NCI-H226 (cell line): ENCODE results near the gene ROCK1.

Source experiments
- DNase-seq: peaks from one replicate; pipeline ENCODE4 v3.0.0-alpha.2; 2015

The ROCK1 gene

DNA sequence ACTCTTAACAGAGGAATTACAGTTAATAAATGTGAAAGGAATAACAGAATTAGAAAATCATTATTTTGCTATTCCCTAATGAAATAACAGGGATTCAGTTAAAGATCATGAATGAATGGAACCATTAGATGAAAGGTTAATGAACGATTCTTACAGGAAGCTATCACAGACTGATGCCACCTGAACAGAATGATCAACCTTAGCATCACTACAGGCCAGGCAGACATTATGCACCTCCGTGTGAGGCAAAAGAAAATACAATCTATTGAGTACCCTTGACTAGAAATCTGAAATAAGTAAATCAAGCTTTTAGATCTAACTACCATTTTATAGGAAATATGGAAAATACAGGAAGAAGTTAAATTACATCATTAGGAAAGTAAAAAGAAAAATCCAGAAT is 10.4 kb downstream of the ROCK1 start:
- no peak for DNase-seq

DNA sequence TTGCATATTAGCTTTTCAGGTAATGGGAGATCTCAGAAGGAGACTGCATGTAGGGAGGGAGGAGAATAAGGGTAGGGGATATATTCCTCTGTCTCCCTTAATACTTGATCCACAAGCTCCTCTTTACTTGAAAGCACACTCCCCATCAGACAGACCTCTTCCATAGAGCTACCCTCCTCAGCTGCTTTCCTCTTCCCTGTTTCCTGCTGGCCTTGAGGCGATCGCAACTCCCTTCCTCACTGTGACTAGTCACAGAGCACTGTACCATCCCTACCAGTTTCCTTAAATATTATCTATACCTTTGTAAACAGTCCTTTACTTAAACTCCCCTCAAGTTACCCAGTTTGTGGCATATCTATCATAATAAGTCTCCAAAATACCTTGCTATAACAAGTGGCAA is 10.9 kb downstream of the ROCK1 start:
- DNase-seq, result no peak

DNA sequence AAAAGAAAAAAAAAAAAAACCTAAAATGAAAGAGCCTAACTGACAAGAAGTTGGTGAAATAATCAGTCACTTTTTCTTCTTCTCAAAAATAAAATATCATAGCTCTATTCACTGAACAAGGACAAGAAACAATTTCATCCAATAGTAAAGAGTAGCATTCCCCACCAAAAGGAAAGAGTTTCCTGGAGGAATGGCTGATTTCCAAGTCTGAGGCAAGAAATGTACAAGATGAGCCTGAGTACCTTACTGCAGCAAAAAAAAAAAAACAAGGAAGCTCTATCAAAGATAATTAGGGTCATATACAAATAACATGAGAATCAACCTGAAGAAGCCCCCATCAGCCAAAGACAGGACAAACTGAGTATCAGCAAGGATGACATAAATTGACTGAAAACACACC is 11.5 kb downstream of the ROCK1 start:
- DNase-seq, result peak; percentile 18

DNA sequence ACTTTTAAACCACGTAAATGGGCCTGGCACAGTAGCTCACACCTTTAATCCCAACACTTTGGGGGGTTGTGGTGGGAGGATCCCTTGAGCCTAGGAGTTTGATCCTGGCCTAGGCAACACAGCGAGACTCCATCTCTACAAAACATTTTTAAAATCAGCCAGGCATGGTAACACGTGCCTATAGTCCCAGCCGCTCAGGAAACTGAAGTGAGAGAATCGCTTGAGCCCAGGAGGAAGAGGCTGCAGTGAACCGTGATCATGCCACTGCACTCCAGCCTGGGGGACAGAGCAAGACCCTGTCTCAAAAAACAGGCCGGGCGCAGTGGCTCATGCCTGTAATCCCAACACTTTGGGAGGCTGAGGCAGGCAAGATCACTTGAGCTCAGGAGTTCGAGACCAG is 12.2 kb downstream of the ROCK1 start:
- DNase-seq, result no peak

DNA sequence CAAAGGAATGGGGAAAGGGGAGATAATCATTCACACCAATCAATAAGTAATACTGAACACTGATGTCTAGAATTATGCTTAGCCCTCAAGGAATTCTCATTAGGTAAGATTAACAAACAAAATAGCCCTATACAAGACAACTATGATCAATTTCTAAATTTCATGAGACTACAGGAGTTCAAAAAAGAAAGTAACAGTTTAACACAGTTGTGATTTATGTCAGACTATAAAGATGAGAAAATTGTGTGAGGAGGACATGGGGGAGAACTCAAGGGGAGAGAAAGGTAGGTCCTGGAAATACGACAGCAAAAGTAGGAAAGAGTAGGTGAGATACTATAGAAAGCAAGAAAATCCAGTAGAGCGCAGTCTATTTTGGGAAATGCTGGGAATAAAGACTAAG is 14.9 kb downstream of the ROCK1 start:
- DNase-seq, result no peak

DNA sequence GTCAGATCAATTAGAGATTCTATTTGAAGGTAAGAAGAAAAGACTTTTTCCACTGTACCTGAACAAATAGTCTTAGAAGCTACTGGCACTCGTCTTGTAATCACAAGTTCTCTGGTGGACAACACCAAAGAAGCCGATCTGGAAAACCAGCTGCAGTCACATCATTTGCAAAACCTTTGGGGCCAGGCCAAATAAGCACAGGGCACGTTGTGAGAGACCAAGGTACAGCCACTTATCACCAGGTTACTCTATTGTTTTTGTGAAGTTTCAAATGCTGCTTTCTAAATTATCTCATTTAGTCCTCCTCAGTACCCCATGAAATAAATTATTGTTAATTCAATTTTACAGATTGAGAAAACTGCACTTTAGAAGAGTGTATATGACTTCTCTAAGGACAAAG is 18.5 kb downstream of the ROCK1 start:
- no peak for DNase-seq

DNA sequence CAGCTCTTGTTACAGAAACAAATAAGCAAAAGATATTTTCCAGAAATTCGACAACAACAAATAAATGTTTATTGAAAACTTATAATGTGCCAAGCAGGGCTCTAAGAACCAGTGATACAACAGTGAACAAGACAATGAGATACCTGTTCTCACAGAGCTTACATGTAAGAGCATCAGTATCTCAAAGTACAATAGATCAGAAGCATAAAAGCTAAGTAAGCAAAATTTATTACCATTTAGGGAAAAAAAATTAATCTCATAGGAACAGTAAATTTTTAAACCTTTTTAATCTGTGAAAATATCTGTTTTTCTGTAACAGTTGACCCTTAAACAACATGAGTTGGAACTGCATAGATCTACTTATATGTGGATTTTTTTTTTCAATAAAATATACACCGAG is 20.9 kb downstream of the ROCK1 start:
- no peak for DNase-seq

DNA sequence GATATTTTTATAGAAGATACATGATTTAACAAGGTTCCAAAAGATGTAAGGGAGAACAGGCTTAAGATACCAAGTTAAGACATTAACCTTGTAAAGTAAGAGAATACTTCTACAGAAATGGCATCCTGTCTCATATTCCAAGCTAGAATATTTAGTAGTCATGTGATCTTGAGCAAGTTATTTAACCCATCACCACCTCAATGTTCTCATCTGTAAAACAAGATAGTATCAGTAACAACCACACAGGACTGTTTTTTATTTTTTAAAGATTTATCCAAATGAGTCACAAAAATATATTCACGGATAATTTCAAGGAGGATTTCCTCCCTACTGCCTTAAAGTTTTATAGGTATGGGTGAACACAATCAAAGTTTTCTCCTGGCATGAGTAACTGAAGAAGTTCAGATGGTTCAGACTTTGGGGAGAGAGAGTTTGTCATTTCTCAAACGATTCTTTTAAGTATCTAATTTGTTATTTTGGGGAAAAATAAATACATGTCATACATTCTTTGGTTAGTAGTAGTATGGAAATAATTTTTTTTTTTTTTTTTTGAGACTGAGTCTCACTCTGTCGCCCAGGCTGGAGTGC is 25.9 kb downstream of the ROCK1 start:
- peak; percentile 4 for DNase-seq

DNA sequence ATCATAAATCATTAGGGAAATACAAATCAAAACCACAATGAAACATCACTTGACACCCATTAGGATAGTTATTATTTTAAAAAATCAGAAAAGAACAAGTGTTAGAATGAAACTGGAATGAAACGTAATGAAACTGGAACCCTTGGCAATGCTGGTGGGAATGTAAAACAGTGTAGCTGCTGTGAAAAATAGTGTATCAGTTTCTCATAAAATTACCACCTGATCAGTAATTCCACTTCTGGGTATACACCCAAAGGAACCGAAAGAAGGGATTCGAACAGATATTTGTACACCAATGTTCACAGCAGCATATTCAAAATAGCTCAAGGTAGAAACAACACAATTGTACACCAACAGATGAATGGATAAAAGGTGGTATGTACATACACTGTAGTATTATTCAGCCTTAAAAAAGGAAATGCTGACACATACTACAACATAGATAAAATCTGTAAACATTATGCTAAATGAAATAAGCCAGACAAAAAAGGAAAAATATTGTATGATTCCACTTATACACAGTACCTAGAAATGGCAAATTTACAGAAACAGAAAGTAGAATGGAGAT is 27.0 kb downstream of the ROCK1 start:
- no peak for DNase-seq

DNA sequence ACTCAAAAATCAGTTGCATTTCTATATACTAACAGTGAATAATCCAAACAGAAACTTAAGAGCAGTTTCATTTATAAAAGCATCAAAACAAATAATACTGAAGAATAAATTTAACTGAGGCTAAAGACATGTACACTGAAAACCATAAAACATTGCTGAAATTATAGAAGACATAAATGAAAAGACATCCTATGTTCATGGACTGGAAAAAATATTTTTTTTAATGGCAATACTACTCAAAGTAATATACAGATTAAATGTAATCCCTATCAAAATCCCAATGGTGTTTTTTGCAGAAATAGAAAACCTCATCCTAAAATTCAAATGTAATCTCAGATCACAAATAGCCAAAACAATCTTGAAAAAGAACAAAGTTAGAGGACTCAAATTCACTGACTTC is 28.6 kb downstream of the ROCK1 start:
- no peak for DNase-seq

DNA sequence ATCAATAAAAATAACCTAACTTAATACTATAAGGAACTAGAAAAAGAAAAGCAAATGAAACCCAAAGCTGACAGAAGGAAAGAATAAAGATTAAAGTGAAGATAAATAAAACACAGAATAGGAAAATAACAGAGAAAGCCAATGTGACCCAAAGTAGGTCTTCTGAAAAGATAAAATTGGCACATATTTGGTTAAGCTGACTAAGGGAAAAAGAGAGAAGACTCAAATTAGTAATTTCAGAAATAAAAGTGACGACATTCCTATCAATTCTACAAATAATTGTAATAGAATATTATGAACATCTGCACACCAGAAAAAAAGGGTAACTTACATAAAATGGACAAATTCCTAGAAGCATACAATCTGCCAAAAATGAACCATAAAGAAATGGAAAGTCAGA is 30.2 kb downstream of the ROCK1 start:
- no peak for DNase-seq

DNA sequence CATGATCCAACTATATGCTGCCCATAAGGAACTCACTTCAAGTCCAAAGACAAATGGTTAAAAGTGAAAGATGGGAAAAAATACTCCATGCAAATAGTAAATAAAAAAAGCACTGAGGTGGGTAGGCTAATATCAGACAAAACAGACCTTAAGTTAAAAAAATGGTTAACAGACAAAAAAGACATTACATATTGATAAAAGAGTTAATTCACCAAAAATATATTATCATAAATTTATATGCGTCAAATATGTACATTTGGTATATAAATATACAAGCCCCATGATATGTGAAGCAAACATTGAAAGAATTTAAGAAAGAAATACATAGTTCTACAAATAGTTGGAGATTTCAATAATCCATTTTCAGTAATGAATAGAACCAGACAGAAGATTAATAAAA is 31.0 kb downstream of the ROCK1 start:
- no peak for DNase-seq

DNA sequence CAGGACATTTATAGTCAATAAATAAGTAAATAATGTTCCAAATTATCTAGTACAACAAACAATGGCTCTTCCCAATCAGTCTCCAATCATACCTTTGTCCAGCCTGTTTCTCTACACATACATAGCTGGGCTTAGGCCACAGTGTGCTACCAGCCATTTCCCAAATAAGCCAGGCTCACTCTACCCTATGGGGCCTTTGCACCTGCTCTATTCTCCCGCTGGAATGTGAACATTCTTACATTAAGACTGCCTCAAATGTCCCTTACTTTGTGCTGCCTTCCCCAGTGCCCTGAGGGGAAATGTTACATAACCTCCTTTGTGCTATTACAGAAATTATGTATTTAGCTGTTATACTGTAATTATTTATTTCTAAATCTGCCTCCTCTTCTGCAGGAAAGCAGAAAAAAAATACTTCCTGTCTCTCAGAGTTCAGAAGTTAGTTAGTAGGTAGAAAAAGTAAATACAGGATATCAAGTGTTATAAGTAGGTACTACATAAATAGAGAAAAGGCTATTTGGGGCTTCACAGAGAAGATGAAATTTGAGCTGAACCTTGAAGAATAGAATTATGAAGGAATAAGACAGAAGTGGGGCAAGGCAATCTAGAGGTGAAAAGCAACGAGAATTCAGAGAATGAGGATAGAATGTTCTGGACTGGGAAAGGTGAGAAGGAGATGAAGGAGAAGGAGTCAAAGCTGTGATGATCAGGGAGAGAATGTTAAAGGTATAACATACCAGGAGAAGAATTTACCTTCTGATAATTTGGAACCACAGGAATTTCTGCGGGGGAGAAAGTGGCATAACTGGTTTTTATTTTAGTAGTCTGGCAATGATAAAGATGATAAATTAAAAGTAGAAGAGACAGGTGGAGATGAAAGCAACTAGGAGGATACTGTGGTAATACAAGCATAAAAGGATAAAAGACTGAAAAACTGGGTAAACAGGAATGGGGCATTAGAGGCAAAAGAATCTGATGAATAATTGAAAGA is 37.0 kb downstream of the ROCK1 start:
- peak; percentile 59 for DNase-seq

DNA sequence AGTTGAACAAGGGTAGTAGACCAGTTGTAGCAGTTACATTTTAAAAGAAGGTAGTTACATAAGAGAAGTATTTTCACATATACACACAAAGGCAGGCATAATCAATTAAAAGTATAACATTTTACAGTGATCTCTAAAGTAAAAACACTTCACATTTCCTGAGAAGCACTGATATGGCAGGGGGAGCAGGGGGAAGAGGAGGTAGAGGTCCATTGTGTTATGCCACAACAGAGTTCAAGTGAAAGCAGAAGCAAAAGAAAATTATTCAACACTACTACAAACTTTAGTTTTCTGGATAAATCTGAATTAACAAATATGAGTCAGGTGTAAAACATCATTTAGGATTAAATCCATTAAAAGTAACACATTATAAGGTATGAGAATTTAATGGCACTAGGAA is 38.4 kb downstream of the ROCK1 start:
- no peak for DNase-seq

DNA sequence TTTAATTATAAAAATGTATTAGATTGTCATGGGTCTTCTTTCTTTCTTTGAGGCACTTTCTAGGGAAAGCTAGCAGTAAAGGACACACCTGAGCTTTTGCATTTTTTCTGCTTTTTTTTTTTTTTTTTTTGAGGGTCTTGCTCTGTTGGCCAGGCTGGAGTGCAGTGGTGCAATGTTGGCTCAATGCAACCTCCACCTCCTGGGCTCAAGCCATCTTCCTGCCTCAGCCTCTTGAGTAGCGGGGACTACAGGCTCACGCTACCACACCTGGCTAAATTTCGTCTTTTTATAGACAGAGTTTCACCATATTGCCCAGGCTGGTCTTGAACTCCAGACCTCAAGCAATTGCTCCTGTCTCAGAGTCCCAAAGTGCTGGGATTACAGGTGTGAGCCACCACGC is 40.5 kb downstream of the ROCK1 start:
- no peak for DNase-seq

DNA sequence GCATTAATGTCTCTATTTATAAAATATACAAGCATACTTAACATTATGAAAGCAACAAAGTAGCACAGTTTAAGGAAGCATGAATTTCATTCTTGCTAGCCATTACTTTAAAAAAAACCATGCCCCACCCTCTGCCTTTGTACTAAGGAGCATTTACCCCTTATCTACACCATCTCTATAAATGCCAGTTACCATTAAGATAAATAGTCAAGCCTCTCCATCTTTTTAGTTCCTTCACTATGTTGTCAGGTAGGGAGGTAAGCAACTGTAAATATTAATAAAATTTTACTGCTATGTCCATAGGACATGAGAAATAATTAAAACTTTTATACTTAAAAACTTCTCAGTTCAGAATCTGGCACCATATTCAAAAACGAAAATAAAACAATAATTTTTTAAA is 42.1 kb downstream of the ROCK1 start:
- DNase-seq, result no peak

DNA sequence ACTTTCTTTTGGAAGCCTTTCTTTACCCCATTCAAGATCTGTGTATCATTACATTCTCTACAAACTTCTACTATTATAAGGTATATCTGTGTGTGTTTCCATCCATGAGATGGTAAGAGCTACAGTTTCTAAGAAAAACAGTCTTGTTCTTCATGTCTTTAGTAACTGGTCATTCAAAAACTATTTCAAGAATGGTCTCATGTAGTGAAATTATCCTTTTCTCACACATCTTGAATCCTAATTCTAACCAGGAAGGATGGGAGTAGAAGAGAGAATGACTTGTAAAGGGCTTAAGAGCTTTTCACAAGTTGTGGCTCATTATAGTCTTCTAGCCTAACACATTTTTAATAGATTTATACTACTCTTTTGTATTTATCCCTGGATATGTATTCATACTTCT is 47.3 kb downstream of the ROCK1 start:
- peak; percentile 8 for DNase-seq

DNA sequence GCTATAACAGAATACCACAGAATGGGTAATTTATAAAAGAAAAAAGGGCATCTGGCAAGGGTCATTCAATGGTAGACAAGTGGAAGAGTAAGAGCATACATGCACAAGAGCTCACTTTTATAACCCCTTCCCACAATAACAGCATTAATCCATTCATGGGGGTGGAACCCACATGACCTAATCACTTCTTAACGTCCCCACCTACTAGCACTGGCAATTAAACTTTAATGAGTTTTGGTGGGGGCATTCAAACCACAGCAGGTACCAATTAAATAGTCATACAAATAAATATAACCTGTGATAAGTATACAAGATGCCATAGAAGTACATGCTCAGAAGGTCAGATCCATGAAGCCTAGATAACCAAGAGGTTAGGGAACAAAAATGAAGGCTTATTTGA is 48.6 kb downstream of the ROCK1 start:
- no peak for DNase-seq

DNA sequence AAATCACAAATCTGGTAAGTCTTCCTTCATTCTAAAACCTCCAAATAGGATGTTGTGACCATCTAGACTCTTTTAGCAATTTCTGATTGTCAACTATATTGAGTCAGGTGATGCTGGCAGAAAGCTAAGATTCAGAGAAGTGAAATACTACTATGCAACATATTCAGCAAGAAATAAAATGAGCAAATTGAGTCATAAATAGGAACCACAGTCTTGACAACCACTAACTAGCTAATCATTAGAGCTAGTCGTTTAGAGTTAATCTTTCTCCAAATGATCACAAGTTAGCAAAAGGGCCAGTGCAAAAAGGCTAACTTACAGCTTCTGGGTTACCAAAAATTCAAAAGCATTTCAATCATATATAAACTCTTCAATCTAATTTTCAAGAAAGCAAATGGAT is 54.5 kb downstream of the ROCK1 start:
- no peak for DNase-seq

DNA sequence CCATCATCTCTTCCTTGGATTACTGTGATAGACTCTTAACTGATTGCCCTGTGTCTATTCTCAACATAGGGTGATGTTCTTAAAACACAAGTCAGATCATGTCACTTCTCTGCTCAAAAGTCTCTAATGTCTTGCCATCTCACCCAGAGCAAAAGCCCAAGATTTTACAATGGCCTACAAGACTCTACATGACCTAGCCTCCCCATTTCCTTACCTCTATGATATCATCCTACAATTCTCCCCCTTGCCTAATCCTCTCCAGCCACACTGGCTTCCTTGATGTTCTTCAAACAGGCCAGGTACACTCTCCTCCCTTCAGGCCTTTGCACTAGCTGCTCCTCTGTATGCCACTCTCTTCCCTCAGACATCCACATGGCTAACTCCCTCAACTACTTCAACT is 55.1 kb downstream of the ROCK1 start:
- no peak for DNase-seq

DNA sequence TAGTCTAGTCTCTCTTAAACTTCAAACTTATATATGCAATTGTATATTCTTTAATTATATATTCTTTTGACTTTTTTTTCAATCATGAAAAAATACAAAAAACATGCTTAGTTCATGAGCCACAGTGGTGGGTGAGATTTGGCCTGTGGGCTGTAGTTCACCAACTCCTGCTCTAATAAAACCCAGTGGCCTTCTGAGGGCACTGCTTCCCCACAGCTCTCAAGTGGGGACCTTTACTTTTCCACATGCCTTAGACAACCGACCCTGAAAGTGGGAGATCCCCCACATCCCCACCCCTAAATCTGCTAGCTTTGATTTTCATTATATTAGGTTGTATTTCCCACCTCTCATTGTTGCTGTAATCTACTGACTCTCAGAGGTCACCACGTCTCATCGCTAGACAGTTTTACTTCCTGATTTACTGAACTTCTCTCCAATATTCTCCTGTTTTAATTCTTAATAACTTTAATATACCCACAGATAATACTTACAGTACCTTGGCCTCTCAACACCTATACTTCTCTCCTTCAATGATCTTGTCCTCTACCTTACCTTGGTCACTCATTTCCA is 57.3 kb downstream of the ROCK1 start:
- no peak for DNase-seq

DNA sequence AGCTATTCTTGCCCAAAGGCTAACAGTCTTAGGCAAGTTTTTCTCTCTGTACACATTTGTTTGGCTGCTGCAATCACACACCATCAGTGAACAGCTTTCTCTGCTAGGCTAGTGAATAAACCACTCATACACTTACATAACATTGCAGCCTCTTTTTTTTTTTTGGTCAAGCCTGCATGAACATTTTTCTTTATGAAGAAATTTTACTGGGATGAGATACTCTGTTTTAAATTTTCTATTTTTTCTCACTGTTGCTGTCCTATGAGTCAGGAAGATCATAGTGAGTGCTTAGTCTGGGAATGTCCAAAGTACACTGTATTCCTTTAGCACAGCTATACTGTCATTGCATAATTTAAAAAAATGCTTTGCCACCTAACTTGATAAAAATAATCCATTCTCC is 58.5 kb downstream of the ROCK1 start:
- peak; percentile 27 for DNase-seq

DNA sequence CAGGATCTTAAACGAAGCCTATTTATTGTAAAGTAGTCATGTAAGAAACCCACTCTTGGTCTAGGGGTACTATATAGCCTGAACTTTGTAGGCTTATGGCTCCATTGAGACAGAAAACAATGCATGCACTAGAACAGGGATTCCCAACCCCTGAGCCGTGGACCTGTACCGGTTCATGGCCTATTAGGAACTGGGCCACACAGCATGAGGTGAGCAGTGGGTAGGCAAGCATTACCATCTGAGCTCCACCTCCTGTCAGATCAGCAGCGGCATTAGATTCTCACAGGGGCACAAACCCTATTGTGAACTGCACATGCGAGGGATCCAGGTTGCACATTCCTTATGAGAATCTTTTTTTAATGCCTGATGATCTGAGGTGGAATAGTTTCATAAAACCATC is 59.2 kb downstream of the ROCK1 start:
- no peak for DNase-seq

DNA sequence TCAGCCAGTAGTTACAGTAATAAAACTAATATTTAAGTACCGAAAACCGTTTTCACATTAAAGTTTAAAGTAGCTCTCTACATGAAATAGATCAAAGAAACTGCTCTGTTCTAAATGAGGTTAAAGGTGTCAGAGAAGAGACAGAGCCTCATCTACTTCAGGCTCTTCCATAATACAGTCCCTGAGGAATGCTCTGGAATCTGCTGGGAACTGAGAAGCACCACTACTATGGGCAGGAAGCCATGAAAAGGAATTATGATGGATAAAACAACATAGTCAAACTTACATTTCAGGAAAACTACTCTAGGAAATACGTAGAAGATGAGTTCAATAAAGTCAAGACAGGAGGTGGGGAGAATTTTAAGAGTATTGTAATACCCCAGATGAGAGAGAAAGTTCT is 60.0 kb downstream of the ROCK1 start:
- no peak for DNase-seq
